GM21529 (cell line): ENCODE results near the gene WFDC1.

ENCODE experiments used
- ATAC-seq: cut with Tn5 transposase; IDR thresholded peaks from one replicate; pipeline ENCODE4 v1.9.1; 2021; ENCODE audit not compliant: unreplicated experiment

WFDC1 gene

GRCh38 chr16:84272740-84273320 lies 21.8 kb upstream of the WFDC1 start:
- no peak for ATAC-seq

GRCh38 chr16:84274515-84274914 lies 20.2 kb upstream of the WFDC1 start:
- no peak for ATAC-seq

- ATAC-seq: no peak
These were observed 19.0 kb upstream of the WFDC1 start for GRCh38 chr16:84275585-84276151.

GRCh38 chr16:84277244-84277823 lies 17.3 kb upstream of the WFDC1 start:
- ATAC-seq: no peak

- no peak for ATAC-seq
These were observed 16.3 kb upstream of the WFDC1 start for GRCh38 chr16:84278333-84278732.

DNA sequence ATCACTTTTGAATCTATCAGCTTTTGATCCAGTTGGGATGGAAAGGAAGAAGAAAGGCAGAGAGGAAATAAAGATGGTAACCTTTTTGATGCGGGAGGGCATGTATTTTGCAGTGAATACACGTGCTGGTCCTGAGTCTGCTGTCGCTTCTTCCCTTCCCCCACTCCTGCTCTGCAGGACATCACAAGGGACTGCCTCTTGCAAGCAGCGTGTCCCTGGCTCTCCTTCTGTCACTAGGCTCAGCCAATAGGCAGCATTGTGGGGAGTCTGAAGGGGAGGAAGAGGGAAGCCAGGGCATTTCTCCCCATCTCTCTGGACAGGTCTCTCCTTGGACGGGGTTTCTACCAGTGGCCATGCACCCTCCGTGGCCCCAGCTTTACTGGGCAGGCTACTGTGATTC lies 15.7 kb upstream of the WFDC1 start:
- ATAC-seq: no peak

- ATAC-seq: no peak
These were observed 14.8 kb upstream of the WFDC1 start for GRCh38 chr16:84279881-84280280.

DNA sequence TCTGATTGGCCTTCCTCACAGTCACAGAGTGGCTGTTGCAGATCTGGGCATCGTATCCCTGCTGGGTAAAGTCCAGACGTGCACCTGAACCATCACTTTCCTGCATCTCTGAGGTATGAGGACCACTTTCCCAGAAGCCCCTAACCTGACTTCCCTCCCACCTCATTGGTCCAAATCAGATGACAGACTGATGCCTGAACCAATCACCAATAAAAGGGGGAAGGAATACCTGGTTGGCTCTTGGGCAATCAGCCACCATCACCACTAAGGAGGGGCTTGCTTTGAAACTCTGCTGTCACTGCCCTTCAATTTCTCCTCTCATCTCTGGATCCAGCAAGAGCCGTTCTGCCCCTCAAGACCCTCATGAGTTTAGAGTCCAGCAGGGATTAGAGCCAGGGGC lies 13.6 kb upstream of the WFDC1 start:
- ATAC-seq: no peak

GRCh38 chr16:84282533-84282932 lies 12.1 kb upstream of the WFDC1 start:
- ATAC-seq: no peak

GRCh38 chr16:84283314-84284153 lies 11.1 kb upstream of the WFDC1 start:
- no peak for ATAC-seq

GRCh38 chr16:84284154-84284722 lies 10.4 kb upstream of the WFDC1 start:
- ATAC-seq: no peak

DNA sequence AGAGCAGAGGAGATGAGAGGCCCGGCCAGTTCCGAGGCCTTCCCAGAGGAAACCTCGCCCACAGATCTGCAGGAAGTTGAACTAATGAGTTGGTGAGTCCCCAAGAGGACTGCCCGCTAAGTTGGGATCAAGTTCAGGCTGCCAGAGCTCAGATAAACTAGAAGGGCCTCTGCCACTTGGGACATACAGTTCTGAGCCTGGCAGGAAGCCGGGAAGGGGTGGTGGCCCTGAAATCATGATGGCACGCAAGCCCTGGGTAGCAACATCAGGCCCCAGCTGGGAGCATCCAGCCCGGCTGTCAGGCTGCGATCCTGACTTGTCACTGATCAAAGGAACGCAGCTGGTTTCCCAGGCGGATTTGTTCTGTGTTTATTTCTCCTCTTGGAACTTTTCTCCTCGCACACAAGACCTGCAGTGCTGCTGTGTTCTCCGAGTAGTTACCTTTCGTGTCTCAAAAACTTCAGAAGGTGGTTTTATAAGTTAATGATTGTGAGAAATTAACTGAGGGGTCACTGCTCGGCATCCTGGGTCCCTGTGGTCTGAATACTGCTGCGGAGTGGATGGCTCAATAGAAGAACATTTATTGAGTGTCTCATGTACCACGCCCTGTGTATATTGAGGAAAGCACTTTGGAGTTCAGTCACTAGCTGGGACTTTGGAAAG lies 8.0 kb upstream of the WFDC1 start:
- ATAC-seq: no peak

GRCh38 chr16:84288902-84289301 lies 5.8 kb upstream of the WFDC1 start:
- no peak for ATAC-seq

DNA sequence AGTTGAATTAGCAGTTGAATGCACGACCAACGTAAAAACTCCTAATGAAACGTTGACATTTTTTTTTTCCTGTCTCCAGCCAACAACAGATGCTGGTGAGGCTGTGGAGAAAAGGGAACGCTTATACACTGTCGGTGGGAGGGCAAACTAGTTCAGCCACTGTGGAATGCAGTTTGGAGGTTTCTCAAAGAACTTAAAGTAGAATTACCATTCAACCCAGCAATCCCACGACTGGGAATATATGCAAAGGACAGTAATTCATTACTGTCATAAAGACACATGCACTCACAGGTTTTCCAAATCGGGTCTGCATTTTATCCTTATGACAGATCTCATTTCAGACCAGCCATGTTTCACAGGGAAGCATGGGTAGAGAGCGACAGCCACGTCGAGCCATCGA lies 3.5 kb upstream of the WFDC1 start:
- no peak for ATAC-seq

GRCh38 chr16:84292011-84292410 lies 2.7 kb upstream of the WFDC1 start:
- ATAC-seq: no peak

DNA sequence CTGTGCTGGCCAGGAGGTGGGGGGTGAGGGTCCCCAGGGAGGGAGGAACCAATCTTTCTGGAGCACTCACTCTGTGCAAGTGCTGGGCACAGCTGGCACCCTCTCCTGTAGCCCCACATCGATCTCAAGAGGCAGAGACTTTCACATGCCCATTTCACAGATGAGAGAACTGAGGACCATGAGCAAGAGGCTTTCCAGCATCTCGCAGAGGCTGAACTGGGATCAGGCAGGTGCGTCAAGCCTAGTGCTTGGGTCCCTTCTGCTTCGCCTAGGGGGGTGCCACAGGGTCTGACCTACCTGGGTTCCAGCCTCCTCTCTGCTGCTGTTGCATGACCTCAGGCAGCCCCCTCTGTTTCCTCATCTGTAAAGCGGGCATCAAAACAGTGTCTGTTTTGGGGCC lies 1.3 kb upstream of the WFDC1 start:
- no peak for ATAC-seq

DNA sequence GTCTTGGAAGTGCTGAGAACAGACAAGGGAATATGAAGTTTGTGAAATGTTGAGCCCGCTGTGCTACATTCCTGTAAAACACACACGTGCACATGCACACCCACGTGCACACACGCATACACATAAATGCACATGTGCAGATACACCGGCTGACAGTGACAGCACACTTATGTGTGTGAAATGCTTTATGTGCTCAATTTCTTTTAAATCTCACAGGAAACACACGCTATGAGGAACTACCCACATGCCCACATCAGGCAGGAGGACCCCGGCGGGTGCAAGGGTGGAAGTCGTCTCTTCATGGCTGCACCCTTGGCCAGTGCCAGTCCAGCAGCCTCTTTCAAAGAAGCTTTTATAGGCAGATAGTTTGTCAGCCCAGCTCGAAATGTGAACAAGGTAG lies 561 bp upstream of the WFDC1 start:
- ATAC-seq: no peak

DNA sequence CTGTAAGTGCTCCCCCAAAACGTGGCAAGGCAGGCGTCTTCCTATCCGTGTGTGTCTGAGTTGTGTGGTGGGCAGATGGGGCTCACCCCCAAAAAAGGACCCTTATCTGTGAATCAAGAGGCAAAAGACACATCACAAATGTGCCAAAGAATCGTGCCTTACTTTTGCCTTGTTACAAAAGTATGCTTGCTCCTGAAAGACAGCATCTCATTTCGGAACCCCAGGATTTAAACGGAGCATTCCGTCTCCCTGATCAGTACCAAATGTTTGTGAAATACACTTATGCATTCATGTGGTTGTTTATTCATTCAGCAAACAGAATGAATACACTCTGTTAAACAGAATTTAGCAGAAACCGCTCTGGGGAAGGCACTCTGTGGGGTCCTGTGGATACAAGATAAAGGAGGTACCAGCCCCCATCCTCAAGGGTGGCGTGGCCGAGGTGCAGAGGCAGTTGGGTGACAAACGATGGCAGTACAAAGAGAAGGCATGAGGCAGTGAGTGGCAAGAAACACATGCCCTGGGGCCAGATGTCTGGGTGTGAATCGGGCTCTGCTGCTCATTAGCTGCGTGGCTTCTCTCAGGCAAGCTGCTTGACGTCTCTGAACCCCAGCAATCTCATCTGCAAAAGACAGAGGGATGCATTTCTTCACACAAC lies 654 bp downstream of the WFDC1 start:
- ATAC-seq: no peak

- ATAC-seq: no peak
These were observed 3.8 kb downstream of the WFDC1 start for GRCh38 chr16:84298376-84298899.

GRCh38 chr16:84299734-84300440 lies 5.2 kb downstream of the WFDC1 start:
- ATAC-seq: no peak
